Measurements from ENCODE around the gene ITPKB.

Gene ITPKB

GRCh38 chr1:226682871-226683814 is 55.9 kb downstream of the ITPKB start:
- no peak for DNase-seq

DNA sequence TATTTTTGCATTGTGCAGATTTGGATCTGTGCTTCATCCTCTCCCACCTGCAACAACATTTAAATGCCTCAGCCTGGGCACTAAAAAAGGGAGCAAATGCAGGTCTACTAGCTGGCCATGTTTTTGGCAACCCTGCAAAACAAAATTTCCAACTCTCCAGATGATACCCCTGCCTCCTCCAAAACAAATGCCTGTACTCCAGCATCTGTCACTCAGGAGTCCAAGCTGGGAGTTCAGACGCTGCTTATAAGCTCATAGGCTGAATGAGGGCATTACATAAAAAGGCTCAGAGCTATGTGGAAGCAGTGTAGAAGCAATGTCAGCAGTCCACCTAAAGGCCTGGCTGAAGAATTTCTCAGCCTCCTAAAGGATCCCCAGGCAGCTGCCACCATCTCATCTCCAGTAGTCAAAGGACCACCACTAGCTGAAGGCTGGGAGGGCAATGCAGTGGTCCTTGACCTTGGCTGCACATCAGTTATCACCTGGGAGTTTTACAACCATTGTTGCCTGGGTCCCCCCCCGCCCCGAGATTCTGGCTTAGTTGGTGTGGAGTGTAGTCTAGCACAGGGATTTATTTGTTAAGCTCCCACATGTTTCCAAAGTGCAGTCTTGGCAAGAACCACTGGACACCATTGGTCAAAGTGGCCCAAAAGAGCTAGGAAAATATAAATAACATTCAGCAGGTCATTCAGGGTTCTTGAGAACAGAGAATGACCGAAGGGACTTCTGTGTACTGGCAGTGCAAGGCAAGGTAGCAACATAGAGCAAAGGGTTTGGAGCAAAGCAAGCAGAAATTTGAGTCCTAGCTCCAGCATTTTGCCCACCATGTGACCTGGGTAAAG is 57.2 kb downstream of the ITPKB start:
- DNase-seq = no peak

DNA sequence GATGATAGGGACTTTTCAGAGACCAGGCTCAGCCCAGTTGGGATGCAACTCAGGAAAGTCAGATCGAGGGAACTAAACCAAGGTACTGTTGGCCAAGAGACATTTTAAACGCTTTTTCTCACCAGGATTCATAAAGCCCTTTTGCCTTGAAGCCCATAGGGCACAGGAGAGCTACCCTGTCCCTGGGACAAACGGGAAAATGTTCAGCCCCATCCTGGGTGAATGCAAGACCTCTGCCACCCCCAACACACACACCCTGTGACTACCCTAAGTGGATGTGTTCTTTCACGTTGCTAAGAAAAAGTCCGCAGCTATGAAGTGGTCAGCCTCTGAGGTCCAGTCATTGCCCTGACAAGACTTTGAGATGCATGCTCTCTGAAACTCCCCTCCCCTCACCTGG is 58.4 kb downstream of the ITPKB start:
- no peak for DNase-seq

DNA sequence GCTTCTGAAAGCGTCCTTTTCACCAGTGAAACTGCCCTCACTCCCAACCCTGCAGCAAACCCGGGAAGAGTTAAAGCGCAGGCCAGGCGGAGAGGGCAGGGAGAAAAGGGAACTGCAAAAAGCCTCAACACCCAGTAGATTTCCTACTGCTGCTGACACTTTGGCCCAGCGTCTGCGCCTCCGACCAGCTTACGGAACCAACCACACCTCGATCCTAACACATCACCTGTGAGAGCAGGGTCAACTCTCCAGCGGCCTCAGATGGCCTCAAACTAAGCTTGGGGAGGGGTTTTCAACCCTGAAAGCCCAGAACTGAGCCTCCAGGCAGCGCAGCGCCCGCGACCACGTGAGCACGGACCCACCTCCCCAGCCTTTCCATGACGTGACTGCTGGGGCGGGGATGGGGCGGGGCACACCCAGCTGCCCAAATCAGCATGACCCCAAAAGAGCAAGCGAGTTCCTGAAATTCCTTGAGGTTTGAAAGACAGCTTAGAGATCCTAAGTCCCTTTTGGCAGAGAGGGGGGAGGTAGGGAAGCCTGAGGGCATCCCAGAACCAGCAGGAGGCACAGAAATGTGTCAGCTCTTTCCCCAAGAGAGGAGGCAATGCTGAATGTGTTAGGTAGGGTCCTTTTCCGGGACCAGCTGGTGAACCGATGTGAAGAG is 59.1 kb downstream of the ITPKB start:
- peak; percentile 95 for DNase-seq

DNA sequence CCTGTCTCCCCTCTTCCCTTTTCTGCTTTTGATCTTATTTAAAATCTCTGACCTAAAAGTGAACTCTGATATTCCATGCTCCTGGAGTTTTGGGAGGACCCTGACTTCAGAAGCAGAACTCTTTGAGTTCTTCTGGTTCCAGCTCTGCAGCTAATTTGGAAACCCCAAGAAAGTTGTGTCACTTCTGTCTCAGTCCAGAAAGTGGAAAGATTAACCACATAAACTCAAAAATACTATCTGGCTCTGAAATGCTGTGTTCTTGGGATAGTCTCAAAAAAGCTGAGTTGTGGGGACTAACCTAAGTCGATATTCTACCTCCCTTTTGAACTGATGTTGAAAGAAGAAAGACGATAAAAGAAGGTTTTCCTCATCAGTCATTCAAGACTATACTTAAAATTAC is 59.8 kb downstream of the ITPKB start:
- DNase-seq = no peak

- DNase-seq = no peak
These were observed 60.4 kb downstream of the ITPKB start for GRCh38 chr1:226678701-226679100.

DNA sequence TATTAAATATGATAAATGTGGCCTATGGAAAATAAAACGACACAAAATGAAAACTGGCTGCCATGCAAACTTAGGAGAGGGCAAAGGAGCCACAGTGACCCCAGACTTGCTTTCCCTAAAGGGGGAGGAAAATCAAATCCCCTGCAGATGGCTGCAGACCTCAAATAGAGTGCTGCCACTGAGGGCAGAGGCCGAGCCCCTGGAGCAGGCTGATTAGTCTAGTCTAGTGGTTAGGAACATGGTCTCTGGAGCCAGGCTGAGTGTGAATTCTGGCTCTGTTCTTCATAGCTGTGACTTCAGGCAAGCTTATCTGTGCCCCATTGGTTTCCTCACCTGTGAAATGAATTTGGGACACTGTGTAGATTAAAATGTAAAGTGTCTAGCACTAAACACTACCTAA is 60.8 kb downstream of the ITPKB start:
- DNase-seq = no peak

DNA sequence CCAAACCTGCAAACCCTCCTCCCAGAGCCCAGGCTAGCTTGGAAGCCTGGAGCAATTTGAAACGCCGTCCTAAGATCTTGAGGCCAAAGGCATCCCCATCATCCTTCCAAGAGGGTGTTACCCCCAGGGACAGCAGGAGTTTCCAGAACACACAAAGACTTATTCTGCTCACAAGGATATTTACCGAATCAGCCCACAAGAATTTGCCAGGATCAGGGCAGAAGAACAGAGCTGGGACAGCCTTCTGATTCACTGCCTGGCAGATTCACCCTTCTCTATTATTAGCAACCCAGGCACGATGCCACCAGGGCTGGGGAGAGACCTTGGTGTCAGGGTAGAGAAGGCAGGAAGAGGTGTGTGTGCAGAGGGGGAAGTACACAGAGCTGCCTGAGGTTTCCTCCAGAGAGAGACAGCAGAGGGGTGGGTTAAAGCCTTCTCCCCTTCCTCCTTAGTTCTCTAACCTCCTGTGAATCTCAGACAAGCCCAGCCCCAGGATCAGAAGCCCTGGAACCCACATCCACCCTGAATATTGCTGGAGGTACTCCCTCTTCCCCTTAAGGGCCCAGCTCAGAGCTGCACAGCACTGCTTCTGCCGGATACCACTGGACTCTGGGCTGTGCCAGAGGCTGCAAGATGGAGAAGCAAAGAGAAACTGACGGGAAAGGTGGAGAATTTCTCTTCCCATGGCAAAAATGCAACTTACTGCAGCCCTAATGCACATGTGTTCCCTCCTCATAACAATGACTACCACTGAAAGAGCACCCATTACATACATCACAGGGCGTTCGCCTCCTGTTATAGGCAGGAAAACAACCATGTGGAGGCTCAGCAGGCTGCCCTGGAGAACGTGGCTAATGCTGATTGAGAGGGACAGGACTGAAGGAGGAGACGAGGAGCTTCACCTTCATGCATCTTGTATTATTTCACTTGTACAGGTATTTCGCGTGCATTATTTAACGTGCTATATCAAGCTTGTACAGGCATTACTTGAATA is 61.8 kb downstream of the ITPKB start:
- peak; percentile 92 for DNase-seq

DNA sequence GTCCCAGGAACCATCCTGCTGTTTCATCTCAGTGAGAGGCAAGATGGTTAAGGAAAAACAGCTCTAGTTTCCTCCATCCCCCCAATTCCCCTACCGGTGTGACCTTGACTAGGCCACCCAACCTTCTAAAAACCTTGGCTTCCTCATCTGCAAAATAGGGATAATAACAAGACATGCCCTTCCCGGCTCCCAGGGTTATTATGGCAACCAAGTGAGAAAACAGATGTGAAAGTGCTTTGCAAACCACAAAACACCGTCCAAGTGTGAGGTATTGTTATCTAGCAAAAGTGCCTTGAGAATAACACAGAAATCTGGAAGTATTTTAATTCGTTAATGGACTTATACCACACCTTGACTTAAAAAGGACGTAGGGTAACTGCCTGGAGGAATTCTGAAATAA is 62.7 kb downstream of the ITPKB start:
- DNase-seq = no peak

DNA sequence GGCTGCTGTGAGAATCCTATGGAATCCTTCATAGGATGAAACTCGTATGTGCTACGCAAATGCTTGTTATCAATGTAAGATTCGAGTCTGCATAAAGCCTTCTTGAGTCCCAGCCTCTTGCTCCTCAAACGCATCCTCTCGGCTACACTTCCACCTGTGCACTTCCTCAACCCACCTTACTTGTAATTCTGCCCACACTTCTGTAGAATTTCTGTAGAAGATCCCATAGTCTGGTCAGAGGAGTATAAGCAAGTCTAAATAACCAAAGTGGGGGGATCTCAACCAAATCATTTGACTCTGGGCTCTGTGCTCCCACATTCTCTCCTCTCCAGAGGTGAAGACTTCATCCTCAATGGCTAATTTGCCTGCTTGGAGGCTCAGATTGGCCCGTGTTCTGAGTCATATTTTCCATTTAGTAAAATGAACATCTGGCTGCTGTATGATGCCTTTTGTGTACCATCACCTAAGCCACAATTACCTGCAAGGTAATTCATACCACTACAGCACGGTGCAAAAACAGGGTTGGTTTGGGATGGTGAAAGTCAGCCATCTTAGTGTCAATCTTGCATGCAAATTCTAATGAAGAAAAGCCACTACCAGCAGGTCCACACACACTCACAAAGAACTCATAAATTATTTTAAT is 63.2 kb downstream of the ITPKB start:
- DNase-seq = no peak

GRCh38 chr1:226674892-226675714 is 64.0 kb downstream of the ITPKB start:
- no peak for DNase-seq

DNA sequence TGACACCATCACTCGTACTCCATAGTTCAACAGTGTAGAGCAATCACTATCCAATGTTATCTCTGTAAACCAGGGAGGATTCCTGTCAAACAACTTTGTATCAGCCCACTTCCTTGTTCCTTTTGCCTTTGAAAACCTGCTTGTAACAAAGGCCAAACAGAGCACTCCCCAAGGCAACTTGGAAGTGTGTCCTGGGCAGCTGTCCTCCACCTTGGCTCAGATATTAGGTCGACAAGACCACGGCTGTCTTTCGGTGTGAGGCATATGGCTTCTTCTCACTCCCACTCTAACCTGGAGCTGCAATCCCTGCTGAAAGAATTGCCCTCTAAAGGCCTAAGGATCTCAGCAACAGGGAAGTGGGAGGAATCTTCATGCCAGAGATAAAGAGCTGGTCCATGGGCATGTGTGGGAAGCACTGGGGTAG is 66.7 kb downstream of the ITPKB start:
- DNase-seq = no peak

DNA sequence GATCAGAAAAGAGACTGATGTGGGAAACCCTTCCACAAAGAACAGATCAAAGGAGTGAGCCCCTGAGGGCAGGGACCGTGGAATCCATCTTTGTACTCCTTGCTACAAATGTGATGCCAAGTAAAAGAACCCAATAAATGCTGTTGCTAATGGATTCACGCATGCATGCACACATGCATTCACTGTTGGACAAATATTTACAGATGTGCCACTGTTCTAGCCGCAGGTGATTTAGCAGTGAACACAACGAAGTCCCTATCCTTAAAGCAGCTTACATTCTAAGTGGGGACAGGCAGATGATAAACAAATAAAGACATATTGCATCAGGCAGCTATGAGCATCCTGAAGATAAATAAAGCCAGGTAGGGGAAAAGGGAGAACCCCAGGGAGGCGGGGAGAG is 67.8 kb downstream of the ITPKB start:
- no peak for DNase-seq

DNA sequence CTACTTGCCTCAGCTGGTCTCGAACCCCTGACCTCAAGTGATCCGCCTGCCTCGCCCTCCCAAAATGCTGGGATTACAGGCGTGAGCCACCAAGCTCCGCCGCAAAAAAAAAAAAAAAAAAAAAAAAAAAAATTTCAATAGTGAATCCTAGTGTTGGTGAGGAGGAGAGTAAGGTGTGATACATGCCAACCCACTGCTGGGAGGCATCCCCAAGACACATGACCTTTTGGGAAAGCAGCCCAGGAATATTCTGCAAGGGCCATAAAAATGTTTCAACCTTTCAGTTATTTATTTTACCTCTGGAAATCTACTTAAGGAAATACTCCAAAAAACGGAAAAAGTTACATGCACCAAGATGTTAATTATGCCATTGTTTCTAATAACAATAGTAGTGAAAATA is 69.0 kb downstream of the ITPKB start:
- no peak for DNase-seq

GRCh38 chr1:226668173-226668560 is 70.9 kb downstream of the ITPKB start:
- no peak for DNase-seq

DNA sequence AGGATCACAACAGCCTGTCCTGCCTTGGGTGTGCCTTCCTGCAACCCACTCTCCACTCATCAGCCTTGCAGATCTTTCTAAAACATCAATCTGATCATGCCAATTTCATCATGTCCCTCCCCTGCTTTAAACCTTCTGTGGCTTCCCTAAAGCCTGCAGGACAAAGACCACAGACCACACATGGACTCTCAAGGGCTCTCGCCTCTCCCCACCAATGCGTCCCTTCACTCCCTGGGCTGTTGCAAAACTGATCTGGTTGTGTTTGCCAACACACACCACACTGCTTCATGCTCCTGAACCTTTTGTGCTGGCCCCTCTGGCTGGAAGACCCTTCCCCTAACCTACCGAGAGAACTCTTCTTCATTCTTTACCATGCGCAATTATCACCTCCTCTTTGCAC is 72.4 kb downstream of the ITPKB start:
- no peak for DNase-seq

DNA sequence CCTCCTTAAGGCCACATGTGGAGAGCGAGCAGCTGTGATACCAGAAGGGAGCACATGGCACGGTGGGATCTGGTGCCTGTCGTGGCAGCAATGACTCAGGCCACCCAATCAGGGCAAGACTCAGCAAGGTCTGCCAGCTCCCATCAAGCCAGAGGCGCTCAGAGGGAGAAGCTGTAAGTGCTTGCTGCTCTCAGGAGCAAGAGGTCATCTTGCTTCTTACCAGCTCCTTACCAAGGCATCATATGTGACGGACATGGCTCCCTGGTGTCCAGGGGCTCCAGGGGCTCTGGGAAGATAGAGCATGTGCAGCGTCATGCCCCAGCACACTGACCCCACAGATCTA is 72.9 kb downstream of the ITPKB start:
- no peak for DNase-seq

DNA sequence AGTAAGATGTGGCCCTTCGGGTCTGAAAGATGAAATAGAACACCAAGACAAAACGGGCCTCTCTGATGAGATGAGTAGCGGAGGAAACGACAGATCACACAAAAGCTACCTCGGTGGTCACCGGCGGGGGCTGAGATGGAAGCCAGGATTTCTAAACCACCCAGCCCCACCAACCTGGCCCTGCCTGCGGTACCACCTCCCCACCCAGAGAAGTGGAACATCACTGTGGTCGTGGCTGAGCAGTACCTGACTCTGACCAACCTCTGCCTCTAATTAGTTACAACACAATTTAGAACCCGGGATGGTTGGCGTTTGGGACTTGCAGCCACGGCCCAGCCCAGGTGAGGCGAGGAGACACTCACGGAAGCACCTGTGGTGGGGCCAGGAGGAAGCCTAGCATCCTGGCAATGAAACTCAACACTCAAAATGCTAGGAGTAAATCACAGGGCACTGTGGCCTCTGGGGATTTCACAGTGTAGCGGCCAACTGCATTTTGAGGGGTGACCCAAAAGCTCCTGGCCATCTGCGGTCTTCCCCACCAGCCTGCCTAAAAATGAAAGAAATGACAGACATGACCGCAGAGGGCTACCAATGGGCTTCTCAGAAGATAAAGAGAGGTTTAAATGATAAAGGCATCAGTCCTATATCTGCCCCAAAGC is 73.4 kb downstream of the ITPKB start:
- no peak for DNase-seq

DNA sequence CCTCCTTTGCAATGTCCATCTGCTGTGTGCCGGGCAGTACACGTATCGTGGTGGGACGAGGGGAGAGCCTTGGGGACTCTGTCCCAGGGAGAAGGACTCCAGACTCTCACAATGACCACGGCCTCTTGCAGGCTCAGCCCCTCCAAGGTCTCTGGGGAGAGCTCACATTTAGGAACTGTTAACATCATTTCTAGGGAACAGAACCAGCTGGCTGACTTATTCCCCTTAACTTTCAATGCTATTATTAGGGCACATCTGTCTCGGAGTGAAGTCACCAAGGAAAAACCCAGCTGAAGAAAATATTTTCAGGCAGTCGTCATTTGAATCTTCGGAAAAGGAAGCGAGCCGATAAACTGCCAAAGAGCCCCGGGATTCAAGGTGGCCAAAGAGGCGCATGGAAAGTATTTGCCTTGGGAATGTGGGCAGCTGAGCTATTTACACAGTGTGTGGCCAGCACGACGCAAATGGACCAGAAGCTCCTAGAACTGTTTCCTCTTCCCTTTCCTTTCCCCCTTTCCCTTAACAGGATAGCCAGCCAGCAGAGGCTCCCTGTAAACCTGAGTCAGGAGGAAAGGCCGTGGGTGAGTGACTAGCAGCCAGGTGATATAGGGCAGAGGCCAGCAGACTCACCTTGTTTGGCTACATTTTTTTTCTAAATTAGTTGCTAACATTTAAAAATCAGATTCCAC is 74.5 kb downstream of the ITPKB start:
- peak; percentile 96 for DNase-seq

DNA sequence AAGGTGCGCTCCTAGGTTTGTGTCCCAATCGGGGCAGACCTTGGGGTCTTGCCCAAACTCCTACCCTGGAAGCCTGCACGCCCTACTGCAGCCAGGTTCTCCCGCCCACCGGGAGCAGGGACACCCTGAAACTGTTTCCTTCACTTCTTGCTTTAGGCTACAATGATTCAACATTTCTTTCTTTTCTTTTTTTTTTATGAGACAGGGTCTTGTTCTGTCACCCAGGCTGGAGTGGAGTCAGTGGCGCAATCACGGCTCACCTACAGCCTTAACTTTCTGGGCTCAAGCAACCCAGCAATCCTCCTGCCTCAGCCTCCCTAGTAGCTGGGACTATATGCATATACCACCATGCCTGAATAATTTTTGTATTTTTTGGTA is 75.8 kb downstream of the ITPKB start:
- DNase-seq = no peak
